NOMO-1 (cell line): ENCODE measurements around the gene BMP7.
A peak's percentile ranks its signal among the peaks of the same experiment; 100 is the strongest.

Experiments used
- DNase-seq, 2 experiments: peaks; one replicate each; lab custom pipeline; 2025; ENCODE audit not compliant: unreplicated experiment in 2 of 2; lab: John Stamatoyannopoulos, UW

The BMP7 gene

DNA sequence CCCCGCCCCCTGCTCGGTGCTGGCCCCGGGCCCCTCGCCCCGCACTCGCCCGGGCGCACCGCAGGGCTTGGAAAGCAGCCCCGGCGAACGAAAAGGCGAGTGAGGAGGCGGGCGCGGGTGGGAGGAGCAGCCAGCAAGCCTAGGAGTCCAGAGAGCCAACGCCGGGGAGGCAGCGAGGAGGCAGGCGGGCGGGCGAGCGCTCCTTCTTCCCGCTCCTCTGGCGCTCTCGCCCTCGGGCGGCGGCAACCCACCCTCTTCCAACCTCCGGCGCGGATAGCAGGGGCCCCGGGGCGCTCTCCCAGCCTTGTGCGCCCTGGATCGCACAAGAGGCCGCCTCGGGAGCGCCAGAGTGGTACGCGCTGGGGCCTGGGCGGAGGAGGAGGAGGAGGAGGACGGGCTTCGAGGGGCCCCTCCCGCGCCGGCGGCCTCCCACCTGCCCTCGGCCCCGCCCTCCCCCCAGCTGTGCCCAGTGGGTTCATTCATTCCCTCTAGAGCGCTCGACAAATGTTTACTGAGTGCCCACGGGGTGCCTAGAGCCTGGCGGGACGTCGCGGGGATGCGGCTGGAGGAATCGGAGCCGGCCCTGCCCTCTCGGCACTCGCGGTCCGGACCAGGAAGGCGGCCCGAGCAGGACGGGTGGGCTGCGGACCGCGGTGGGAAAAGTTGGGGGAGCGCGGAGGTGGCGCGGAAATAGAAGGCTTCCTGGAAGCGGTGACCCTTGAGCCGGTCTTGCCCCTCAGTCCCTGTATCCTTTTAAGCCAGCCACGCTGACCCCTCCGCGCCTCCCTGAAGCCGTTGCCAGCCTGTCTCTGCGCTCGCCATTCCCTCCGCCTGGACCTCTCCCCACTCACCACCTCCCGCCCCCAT is at the start of gene BMP7:
Gene BMP7 (minus strand): TSS at position 351 of the 867 bp plus-strand sequence. CDS start 519 bp downstream, outside the sequence.
- no peak for DNase-seq

- no peak for DNase-seq
Measured at GRCh38 chr20:57315976-57316480, 49.6 kb upstream of the BMP7 start.

DNA sequence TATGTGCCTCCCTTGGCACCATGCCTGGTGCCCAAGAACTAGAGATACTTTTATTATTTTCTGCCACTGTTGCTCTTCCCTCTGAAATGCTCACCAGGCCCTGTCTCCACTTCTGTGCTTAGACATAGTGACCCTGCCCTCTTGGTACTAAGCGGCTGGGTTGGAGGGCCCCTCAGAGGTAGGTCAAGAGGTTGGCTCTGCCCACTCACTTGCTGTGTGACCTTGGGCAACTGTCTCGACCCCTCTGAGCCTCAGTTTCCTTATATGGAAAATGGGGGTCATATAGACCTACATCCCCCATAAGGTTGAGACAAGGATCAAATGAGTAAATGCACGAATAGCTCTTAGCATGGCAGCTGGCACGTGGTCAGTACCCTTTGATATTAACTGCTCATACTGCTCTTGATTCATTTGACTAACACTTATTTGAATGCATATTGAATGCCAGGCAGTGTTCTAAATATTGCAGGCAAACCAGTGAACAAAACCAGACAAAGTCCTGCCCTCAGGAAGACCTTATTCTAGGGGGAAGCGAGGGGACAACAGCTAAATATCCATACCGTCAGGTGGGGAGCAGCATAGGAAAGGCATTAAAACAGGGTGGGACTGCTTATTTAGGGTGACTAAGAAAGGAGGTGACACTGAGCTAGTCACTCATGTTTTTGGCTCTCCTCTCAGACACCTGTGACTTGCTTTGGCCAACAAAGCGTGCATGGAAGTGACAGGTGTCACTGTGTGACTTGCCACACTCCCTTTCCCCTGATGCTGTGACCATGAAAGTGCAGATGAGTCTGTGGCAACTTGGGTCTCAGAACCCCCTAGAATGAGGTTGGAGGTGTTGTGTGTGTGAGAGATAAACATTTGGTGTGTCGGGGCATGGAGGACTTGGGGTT is 48.9 kb upstream of the BMP7 start:
- DNase-seq = no peak

DNA sequence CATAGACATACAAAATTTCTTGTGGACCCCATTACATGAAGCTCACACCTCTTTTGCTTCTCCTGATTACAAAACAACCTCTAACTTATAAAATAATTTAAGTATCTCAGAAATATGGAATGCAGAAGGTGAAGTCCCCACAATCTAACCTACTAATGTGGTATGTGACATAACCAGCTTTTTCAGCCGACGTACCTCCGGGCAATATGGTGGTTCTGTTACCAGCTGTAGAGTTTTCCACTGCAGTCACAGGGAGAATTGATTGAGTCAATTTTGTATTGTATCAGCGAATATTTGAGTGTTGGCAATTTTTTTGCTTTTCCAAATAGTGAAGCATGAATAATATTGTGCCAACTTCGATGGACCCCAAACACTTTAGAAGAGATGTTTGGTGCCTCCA is 47.5 kb upstream of the BMP7 start:
- DNase-seq = no peak

- no peak for DNase-seq
Measured at GRCh38 chr20:57313230-57313629, 46.8 kb upstream of the BMP7 start.

GRCh38 chr20:57312138-57312537 is 45.7 kb upstream of the BMP7 start:
- DNase-seq = no peak

- no peak for DNase-seq
Measured at GRCh38 chr20:57310821-57311514, 44.5 kb upstream of the BMP7 start.

DNA sequence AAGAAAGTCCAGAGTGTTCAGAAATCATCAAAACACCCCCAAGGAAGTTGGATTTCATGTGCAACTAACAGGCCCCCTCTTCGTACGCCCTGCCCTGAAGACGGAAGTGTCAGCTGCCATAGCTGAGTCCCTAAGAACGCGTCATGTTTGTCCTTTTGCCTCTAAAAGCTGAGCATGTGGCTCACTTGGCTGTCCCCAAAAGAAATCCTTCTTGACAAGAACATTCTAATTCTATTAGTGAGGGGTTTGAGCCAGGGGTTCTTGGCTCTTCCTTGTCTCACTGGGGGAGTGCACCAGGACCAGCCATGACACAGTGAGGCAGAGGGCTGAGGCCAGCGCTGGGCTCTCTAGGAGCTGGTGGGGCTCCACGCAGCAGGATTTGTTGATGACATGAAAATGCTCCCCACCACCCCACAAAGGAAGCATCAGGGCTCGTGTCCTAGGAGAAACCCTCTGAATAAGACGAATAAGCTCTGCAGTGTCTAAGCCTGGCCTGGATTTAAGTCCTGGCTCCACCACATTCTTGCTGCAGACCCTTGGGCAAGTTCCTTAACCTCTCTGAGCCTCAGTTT is 43.2 kb upstream of the BMP7 start:
- no peak for DNase-seq

DNA sequence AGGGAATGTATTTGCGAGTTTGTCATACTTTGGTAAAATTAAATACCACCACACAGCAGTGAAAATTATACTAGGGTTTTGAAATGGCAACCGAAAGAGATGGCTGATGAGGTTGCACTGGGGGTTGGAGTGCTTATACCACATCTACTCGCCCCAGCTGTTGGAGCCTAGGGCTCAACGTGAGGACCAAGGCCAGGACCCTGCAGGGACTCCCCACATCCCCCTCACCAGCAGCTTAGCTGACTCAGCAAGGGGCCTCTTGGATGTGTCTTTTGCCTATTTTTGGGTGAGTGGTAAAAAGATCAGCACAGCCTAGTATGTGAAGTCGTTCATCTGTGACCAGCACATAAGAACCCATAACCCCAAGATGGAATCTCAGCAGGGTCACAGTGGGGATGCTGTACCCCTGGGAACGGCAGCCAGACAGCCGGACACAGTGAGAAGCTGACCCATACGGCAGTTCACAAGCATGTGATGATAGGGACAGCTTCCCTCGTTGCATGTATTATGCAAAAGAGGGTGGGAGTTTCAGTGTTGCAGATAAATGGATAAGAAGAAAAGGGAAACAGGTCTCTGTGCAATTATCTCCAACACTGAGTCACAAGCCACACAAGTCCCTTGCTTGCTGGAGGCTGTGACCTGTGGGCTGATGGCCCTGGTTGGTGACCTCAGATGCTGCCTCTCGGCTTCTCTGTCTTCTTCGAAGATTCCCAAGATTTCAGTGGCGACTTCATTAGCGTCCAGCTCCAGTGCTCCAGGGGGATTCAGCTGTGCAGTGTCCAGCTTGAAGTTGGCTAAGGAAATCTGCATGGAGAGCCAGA is 42.2 kb upstream of the BMP7 start:
- peak; percentile 36 to 88 for DNase-seq

- no peak for DNase-seq
Measured at GRCh38 chr20:57306747-57307146, 40.3 kb upstream of the BMP7 start.

DNA sequence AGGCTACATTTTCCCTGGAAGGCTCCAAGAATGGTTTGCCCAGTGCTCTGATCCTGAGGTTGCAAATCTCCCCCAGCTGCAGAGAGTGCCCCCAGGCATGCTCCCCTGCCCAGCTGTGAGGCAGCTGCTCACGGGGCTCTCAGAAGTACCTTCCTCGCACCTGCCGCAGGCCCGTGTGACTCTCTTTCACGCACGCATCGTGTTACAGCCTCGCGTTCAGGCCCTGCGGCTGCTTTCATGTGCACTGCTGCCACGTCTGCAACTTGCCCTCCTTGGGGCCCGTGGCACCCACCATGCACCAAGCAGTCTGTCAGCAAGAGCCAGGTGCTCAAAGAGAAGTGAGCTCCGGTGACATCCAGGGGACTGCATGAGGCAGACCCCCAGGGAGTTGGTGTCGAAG is 34.6 kb upstream of the BMP7 start:
- no peak for DNase-seq

GRCh38 chr20:57298457-57298856 is 32.0 kb upstream of the BMP7 start:
- DNase-seq = no peak

DNA sequence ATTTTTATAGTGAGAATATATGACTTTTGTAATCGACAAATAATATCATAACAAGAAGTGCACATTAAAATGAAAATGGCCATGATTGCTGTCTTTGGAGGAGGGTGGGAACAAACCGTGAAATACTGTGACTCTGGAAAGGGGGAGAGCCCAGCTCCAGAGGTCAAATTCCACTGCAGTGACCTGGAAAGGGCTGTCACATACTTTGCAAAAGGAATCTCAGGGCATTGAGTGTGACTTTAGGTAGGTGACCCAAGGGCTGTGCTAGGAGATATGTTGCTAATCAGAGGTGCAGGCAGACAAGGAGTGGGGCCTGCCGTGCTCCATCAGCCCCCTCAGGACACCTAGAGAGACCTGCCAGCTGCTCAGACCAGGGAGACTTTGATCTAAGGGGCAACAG is 28.1 kb upstream of the BMP7 start:
- DNase-seq = no peak

DNA sequence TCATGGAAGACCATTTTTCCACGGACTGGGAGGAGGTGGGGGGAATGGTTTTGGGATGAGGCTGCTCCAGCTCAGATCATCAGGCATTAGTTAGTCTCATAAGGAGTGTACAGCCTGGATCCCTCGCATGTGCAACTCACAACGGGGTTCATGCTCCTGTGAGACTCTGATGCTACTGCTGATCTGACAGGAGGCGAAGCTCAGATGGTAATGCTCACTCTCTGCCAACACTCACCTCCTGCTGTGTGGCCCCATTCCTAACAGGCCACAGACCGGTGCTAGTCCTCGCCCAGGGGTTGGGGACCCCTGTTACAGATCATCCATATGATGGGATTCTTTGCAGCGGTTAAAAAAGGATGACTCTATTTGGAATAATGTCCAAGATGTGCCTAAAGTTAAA is 27.6 kb upstream of the BMP7 start:
- DNase-seq = no peak

DNA sequence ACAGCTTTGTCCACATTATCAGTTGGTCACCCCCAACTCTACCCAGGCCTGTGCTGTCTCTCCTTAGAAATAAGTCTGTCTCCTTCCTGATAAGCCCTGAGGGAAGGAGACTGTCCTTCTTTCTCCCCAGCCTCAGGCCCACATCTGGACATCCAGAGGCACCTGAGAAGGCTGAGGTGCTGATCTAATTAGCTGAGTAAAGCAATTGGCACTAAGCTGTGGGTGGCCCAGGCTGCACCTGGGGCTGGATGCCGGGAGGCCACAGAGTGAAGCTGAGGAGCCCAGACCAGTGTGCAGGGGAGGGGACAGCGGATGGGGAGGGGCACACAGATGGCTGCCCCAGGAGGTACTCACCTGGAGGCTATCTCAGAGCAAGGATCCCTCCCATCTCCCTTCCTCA is 26.2 kb upstream of the BMP7 start:
- DNase-seq = no peak

GRCh38 chr20:57291694-57292093 is 25.3 kb upstream of the BMP7 start:
- DNase-seq = peak in 1 of 2 experiments; percentile 23

DNA sequence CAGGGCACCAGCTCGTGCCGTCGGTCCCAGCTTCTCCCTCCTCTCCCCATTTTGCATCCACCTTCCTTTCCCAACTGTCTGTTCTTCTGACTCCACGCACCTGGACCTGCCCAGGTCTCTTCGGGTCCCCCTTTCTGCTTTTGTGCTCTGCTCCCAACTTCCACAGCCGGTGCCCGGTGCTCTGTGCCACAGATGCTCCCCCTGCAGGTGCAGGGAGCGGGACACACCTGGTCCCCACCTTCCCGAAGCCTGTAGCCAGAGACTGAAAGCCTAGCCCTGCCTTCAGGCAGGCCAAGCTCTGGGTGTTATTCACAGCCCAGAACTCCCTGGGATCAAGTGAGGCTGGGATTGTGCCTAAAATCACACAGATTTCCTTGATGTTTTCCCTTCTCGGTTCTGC is 24.6 kb upstream of the BMP7 start:
- no peak for DNase-seq

- no peak for DNase-seq
Measured at GRCh38 chr20:57290178-57290484, 23.7 kb upstream of the BMP7 start.

DNA sequence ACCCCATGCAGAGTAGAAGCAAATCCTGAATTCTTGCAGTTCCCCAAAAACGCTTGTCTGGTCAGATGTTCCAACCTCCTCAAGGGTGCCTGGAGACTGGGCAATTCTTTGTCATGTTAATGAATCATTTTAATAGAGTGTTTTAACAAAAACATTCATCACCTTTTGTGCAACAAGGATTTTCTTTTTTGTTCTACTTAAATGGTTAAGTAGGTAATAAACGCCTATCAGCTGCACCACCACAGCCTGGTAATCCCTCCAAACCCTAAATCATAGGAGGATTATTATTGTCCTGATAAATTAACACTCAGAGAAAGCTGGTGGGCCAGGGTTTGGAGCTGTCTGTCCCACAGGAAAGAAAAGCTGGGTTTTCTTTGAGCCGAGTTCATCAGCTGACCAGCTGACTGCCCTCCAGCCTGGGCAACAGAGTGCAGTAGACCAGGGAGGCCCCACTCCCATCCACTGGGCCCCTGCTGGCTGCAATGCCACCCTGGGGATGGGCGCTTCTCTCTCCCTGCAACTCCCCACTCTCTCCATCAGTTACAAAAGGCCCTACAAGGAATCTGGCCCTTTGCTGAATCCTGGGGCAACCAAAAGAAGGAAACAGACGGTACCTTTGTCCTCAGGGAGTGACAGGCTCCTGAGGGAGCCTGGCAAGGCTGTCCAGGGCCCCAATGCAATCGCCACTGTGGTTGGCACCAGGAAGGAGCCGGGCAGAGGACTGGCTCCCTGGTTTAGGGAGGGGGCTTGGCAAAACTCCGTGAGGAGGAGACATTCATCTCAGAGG is 23.1 kb upstream of the BMP7 start:
- no peak for DNase-seq
